ENCODE data around the gene AKAP5.

DNA sequence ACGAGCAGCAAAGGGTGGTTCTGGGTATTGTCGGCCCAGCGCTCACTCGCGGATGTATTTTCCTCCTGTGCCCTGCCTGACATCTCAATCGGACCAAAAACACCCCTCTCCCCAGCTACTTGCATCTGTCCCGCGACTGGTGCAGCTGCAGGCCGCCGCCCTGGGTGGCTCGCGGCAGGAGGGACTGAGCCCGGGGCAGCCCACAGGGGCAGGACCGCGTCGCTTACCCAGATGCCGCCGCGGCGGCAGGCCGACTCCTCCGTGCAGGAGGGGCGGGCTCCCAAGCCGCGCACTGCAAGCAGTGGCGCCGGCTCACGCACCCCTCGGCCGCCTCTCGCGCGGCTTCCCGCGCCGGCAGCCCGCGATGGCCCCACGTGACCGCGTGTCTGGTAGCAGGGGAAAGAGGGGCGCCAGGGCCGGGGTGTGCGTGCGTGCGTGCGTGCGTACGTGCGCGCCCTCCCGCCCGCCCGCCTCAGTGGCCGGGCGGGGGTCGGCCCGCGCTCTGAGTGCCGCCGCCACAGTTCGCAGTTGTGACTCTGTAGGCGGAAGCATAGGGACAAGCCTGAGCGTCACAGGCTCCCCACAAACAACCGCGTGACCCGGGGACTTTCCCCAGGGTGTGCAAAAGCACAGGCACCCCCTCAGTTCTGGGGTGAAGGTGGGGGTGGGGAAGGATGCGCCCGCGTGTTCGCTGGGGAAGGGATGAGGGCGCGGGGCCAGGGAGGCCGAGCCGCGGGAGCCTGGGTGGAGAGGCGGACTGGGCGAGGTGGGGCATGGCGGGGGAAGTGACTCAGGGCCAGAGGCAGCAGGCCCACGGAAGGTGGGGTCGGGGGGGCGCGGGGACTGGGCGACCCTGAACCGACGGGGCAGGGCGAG is 38.4 kb downstream of the AKAP5 start, which contains the start of gene ZBTB25:
- TF ChIP-seq, protein P1, sequence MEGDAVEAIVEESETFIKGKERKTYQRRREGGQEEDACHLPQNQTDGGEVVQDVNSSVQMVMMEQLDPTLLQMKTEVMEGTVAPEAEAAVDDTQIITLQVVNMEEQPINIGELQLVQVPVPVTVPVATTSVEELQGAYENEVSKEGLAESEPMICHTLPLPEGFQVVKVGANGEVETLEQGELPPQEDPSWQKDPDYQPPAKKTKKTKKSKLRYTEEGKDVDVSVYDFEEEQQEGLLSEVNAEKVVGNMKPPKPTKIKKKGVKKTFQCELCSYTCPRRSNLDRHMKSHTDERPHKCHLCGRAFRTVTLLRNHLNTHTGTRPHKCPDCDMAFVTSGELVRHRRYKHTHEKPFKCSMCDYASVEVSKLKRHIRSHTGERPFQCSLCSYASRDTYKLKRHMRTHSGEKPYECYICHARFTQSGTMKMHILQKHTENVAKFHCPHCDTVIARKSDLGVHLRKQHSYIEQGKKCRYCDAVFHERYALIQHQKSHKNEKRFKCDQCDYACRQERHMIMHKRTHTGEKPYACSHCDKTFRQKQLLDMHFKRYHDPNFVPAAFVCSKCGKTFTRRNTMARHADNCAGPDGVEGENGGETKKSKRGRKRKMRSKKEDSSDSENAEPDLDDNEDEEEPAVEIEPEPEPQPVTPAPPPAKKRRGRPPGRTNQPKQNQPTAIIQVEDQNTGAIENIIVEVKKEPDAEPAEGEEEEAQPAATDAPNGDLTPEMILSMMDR (conservative IDR thresholded peaks at IDR 0.05 in 1 of 2, IDR thresholded peaks at IDR 0.05 in 1 of 2; ENCODE audit: extremely low read depth in 1 of 2, insufficient read depth in 1 of 2, low read depth in 1 of 2, low read length in 2 of 2) = no peak
- TF ChIP-seq EZH2 (IDR thresholded peaks at IDR 0.05; ENCODE audit: borderline replicate concordance, low read length) = no peak
